ENCODE data around the gene KRTAP10-6.

DNA sequence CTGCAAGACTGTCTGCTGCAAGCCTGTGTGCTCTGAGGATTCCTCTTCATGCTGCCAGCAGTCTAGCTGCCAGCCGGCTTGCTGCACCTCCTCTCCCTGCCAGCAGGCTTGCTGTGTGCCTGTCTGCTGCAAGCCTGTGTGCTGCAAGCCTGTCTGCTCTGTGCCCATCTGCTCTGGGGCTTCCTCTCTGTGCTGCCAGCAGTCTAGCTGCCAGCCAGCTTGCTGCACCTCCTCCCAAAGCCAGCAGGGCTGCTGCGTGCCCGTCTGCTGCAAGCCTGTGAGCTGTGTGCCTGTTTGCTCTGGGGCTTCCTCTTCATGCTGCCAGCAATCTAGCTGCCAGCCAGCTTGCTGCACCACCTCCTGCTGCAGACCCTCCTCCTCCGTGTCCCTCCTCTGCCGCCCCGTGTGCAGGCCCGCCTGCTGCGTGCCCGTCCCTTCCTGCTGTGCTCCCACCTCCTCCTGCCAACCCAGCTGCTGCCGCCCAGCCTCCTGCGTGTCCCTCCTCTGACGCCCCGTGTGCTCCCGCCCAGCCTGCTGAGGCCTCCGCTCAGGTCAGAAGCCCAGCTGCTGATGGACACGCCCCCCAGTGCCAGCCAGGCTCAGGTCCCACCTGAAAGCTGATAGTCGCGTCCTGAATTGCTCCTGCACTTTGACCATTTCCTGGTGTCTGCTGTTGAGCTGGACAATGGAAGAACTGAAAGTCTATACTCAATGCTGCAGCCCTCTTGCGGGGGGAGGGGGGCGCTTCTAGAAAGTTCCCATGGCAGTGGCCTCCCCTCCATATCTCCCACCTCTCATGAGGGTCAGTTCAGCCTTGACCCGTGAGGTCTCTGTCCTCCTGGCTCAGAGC is 17.6 kb downstream of the KRTAP10-6 start:
- TF ChIP-seq EP300 (IDR thresholded peaks at IDR 0.05) = no peak
- no peak for TF ChIP-seq POLR2A (IDR thresholded peaks at IDR 0.05; ENCODE audit: low read depth)
- TF ChIP-seq CTCF (IDR thresholded peaks at IDR 0.05) = no peak
- TF ChIP-seq POLR2AphosphoS5 (IDR thresholded peaks at IDR 0.05) = no peak

Data from esophagus muscularis mucosa (tissue), 4 donors.